LNCaP clone FGC (cell line): ENCODE results near the gene RIPOR2.
A peak's percentile ranks its signal among the peaks of the same experiment; 100 is the strongest.

Experiments used
- DNase-seq: peaks from one replicate; pipeline ENCODE4 v3.0.0-alpha.2; 2011; ENCODE audit warnings: low read depth
- H3K4me3 ChIP-seq: 2 replicates; pipeline ENCODE4 v1.5.1; 2011; ENCODE audit warnings: mild to moderate bottlenecking, low read depth, low read length, control low read depth
- CTCF ChIP-seq: IDR thresholded peaks from 2 replicates; pipeline ENCODE4 v1.5.1; 2012; ENCODE audit warnings: mild to moderate bottlenecking; ENCODE audit not compliant: control insufficient read depth, insufficient read depth; ENCODE audit errors: extremely low read depth

Gene RIPOR2

DNA sequence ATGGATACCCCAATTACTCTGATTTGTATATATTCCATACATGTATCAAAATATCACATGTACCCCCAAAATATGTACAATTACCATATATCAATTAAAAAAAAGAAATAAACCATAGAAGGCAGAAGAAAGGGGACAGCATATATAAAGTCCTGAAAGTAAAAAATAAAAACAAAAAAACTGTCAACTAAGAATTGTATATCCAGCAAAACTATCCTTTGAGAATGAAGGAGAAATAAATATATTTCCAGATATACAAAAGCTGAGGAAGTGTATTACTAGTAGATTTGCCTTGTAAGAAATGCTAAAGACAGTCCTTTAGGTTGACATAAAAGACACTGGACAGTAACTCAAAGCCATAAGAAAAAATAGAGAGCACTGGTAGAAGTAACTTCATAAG, 9.3 kb upstream of the RIPOR2 start:
- DNase-seq, result no peak
- no peak for TF ChIP-seq CTCF
- no peak overlapping the region for H3K4me3 ChIP-seq

GRCh38 chr6:24943774-24944173, 8.0 kb upstream of the RIPOR2 start:
- DNase-seq, result no peak

DNA sequence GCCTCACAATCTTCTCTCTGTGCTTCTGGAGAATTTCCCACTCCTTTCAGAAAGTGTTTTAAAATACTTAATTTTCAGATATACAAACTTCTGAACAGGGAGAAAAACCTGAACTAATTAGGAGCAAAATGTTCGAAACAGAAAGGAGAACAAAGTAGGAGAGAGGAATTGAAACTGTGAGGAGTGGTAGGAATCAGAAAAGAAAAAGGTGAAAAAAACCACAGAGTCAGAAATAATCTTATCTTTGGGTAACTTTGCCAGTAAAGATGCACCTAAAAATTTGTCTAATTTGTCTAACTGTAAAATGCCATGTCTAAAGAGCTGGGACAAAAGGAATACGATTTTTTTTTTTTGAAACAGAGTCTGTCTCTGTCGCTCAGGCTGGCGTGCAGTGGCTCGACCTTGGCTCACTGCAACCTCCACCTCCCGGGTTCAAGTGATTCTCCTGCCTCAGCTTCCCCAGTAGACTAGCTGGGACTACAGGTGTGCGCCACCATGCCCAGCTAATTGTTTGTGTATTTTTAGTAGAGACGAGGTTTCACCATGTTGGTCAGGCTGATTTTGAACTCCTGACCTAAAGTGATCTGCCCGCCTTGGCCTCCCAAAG, 4.7 kb upstream of the RIPOR2 start:
- TF ChIP-seq CTCF, result no peak
- no peak overlapping the region for H3K4me3 ChIP-seq
- no peak for DNase-seq

More at GRCh38 chr6:24943774-24944173, 8.0 kb upstream of the RIPOR2 start:
- TF ChIP-seq CTCF, result no peak
- no peak overlapping the region for H3K4me3 ChIP-seq

DNA sequence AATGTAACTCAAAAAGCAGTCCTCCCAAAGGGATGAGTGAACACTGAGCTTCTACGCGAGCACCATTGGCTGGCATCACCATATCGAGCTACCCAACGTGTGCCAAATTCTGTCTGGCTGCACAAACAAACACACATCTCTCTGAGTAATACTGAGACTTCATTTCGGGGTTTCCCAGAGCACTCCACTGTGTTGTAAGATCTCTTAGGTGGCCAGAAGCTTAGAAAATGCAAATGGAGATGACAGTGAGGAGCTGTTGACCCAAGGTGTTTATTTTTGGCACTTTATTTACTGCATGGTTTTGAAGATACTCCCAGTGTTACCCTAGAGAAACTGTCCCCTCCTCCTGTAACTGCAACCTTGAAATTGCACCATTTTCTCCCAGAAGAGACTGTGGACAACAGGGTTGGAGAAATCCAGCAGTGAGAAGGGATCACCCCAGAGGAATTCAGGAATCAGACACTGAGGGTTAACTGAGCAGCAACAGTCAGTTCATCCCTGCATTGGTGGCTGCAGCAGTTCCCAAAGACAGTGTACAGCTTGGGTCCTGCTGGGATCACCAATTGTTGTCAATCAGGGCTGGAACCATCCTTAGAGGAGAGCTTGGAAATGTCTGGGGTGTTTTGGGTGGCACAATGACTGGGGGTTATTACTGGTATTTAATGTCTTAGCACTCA, 1.0 kb upstream of the RIPOR2 start:
- TF ChIP-seq CTCF, result no peak
- H3K4me3 ChIP-seq, result no peak overlapping the region
- DNase-seq, result no peak

DNA sequence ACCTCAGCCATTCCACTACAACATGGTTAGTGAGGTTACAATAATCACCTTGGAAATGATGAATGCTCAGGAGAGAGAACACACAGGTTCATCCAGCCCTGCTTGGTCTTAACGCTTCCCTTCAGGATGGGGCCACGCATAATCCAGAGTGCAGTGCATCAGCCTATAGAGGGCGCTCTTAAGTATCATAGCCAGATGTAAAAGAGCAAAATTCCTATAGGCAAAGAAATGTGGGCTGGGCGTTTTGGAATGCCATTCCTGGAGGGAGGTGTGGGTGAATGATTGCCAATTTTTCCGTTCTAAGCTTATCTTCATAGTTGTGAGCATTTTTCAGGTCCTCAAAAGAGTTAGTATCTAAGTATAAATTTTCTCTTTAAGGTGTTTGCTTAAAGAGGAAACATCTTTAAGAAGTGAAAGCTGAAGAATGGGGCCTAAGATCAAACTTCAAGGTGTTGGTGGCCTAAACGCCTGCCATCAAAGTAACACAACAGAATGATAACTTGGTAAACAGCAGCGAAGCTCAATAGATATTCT, 1.8 kb downstream of the RIPOR2 start:
- DNase-seq, result no peak
- no peak overlapping the region for H3K4me3 ChIP-seq
- TF ChIP-seq CTCF, result peak; percentile 15; the same call in 1 of the 2 replicates

- DNase-seq, result no peak
- TF ChIP-seq CTCF, result no peak
- no peak overlapping the region for H3K4me3 ChIP-seq
These were observed 2.5 kb downstream of the RIPOR2 start for GRCh38 chr6:24933266-24933665.
